Activated naive CD4-positive, alpha-beta T cell treated with anti-CD3 and anti-CD28 coated beads, Interleukin-2, amount 50 U/mL, for 16 hours (primary cell): Measurements from ENCODE around the gene SOD3.

Source experiments
- DNase-seq: peaks from one replicate; pipeline ENCODE4 v3.0.0-alpha.2; 2020

Gene SOD3

DNA sequence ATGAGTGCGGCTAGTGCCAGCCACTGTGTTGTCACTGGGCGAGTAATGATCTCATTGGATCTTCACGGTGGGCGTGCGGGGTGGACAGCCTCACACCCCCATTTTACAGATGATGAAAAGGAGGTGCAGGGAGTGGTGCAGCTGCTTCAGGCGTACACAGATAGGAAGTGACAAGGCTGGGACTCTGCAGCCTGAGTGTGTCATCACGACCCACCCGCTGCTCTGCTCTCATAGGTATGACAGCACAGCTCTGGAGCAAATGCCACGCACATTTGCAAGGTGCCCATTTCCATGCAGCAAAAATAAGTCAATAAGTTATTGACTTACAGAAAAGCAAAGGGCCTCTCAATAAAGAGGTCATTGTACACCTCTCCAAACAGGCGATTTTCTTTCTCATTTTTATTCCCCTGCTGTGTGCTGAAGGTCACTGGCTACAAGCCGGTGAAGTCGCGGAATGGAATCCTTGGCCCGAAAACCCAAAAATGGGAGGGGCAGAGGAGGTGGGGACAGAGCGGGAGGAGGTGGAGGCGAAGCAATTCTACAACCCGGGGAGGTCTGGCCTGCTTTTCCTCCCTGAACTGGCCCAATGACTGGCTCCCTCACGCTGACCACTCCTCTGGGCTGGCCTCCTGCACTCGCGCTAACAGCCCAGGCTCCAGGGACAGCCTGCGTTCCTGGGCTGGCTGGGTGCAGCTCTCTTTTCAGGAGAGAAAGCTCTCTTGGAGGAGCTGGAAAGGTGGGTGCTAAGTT, at the start of gene SOD3:
TSS of gene SOD3 (plus strand) at position 658 of the 750 bp plus-strand sequence. CDS start 3,949 bp downstream, outside the sequence.
- DNase-seq = no peak

DNA sequence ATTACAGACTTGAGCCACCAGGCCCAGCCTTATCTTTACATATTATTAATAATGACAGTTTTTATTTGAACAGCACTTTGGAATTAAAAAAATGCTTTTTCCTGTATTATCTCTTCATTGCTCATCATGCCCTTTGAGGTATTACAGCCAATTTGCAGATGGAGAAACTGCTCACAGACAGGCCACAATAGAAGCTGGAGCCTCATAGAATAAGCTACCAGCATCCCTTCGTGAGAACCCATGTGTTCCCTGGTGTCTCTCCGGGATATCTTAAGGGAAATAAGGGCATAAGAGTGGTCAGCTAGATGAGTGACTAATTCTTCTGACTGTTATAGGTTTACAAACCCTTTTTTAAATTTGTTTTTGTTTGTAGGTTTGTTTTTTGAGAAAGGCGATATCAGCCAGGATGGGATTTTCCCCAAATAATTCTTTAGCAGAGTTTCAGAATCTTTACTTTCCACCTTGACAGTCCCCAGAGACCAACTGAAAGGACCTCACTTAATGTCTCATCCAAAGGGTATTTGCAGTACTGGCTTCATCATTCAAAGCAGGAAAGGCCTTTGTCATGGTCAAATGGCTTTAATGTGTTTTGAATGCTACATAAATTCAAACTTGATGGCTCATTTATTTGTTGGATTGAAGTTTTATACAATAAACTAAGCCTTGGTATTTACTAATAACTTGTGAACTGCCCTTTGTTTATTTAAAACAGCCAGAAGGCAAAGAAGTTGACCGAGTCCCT, 48.0 kb upstream of the SOD3 start:
- no peak for DNase-seq

DNA sequence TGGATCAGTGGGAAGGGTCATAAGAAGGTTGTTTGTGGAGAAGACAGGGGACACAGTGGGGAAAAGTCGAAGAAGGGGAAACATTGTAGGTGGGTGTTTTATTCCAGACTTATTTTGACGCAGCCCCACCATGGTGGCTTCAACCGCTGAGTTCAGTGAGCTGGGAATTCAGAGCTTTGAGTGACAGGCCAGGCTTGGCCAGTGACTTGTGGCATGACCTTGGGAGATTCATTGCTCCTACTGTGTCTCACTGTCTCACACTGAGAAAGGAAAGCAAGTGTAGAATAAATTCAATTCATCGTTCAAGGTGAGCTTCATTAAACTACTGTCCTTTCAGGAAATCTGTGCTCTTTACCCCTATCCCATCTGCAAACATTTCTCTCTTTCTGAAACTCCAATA, 47.4 kb upstream of the SOD3 start:
- DNase-seq = no peak

GRCh38 chr4:24748758-24749350, 46.5 kb upstream of the SOD3 start:
- no peak for DNase-seq

DNA sequence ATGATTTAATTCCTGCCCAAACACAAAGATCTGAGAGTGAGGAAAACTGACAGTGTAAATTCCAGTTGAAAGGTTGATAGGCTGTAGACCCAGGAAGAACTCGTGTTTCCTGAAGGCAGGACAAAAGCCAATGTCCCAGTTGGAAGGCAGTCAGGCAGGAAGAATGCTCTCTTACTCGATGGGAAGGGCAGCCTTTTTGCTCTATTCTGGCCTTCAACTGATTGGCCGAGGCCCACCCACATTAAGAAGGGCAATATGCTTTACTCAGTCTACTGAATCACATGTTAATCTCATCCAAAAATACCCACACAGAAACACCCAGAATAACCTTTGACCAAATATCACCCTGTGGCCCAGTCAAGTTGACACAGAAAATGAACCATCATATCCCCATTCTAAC, 45.3 kb upstream of the SOD3 start:
- DNase-seq = no peak

- DNase-seq = no peak
These were observed 43.3 kb upstream of the SOD3 start for GRCh38 chr4:24751926-24752539.

DNA sequence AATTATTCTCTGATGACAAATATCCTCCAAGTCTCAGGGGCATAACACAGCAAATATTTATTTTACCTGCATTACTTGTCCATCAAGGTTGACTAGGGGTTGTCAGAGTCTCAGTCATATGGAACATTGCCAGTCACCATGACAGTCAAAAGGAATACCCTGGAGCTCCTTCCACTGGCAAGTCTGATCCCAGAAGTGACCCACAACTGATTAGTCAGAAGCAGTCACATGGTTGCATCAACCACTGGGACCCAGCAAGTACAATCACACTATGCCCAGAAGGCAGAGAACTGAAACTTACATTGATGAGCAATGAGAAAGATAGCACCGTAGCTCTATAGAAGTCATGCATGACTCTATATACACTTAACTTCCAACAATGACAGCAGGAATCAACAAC, 41.9 kb upstream of the SOD3 start:
- no peak for DNase-seq

GRCh38 chr4:24754571-24754970, 40.8 kb upstream of the SOD3 start:
- DNase-seq = no peak

DNA sequence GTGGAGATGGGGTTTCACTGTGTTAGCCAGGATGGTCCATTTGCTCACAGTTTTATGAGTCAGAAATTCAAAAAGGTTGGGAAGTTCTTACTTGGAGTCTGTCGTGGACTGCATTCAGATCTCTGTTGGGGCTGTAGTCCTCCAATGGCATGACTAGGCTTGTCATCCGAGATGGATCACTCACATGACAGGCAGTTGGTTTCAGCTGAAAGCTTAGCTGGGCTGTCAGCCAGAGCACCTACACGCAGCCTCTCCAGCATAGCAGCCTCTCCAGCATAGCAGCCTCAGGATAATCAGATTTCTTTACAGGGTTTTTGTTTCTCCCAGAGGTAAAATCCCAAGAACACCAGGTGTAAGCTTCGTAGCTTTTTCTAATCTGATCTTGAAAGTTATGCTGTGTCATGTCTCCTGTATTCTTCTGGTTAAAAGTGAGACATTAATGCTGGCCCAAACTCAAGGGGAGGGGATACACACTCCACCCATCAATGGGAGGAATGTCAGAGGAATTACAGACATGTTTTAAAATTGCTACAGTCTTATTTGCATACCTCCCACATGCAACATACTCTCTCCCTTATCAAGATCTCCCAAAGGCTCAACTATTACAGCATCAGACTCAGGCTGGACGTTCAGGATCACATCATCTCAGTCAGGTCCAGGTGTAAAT, 31.6 kb upstream of the SOD3 start:
- DNase-seq = no peak

DNA sequence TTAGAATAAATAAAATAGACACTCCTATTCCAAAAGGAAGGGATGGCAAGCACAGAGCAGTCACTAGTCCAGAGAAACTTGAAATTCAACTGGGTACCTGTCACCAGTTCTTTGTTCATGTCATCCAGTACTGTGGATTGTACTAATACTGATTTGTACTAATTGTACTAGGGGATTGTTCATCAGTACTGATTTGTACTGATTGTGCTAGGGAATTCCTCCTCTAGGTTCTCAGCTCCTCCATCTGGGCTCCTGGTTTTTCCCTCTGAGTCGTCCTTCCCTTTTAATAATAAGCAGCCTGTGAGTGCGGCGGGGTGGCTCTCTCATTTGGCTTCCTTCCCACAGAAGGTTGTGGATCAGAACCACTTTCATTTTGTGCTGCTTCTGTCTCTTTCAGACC, 31.0 kb upstream of the SOD3 start:
- no peak for DNase-seq

DNA sequence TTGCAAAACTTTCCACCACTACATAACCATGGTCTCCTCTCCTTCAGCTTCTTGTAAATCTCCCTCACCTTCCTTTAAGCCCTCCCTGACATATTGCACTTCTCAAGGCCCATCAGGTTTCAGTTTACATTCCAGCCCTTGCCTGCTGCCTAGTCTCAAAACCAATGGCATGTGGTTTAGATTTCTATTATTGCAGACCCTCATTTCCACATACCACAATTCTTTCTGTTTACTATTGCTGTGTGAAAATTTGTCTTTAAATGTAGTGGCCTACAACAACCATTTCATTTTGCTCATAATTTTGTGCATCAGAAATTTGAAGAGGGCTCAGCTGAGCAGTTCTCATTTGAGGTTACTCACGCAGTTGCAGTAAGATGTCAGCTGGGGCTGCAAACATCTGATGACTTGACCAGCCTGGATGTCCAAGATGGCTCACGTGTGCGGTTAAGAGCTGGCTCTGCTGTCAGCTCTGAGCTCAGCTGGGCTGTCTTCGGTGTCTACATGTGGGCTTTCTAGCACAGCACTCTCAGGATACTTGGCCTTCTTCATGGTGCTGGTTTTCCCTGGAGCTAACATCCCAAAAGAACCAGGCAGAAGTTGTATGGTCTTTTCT, 29.9 kb upstream of the SOD3 start:
- no peak for DNase-seq

DNA sequence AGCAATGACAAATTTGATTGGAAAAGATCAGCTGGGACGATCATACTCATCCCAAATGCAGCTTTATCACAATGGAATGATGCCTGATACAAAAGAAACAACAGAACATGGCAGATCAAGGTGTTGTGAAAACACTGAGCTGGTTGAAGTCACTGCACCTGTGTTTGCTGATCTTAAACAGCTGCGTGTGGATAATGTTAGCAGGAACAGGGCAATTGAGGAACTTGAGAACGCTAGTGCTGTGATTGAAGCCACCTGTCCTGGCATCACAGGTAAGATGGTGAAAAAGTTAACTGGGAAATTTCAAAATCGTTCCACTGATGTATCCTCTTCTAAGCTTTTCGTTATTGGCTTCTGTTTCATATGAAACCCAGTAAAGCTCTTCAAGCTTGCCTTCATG, 27.4 kb upstream of the SOD3 start:
- no peak for DNase-seq

GRCh38 chr4:24768604-24769003, 26.8 kb upstream of the SOD3 start:
- DNase-seq = no peak

DNA sequence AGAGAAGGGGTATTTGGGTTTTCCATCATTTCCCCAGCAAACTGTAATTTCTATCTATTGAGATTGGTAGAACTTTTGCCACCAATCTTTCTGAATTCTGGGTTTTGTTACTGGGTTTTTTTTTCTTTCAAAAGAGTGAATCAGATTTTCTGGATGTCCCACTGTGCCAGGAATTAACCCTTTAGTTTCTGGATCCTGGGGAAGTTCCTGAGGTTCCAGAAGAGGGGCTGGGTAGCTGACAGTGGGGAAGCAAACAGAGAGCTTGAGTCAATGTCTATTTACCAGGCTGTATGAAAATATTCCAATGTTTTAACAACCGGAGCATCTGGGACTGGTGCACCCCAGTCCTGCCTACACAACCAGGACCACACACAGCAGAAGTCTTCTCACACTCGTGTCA, 25.8 kb upstream of the SOD3 start:
- no peak for DNase-seq

GRCh38 chr4:24770032-24770584, 25.3 kb upstream of the SOD3 start:
- DNase-seq = no peak

DNA sequence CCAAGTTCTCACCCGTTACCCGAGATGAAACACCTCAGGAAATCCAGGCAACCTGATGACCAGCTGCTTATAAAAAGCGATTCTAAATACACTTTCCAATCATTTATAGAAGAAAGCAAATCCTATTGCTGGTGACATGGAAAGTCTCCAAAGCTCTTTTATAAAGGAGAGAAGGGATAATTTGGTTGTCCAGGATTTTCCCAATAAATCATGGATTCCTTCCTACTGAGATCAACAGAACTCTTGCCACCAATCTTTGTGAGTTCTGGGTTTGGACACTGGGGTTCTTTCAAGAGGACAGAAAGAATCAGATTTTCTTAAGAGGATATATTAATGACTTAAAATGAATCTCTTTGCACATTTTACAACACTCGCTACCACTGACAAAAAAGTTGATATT, 24.7 kb upstream of the SOD3 start:
- no peak for DNase-seq

- DNase-seq = no peak
These were observed 24.1 kb upstream of the SOD3 start for GRCh38 chr4:24771241-24771640.

GRCh38 chr4:24772061-24772705, 23.2 kb upstream of the SOD3 start:
- no peak for DNase-seq

DNA sequence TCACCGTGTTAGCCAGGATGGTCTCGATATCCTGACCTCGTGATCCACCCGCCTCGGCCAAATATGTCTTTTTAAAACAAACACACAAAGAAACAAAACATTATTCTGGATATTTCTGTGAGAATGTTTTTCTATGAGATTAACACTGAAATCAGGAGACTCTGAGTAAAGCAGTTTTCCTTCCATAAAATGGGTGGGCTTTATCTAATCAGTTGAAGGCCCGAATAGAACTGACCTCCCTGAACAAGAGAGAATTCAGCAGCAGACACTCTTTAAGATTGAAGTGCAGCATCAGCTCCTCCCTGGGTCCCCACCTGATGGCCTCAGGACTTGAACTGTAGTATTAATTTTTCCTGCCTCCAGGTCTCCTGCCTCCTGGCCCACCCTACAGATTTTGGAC, 22.4 kb upstream of the SOD3 start:
- DNase-seq = no peak

GRCh38 chr4:24774452-24774851, 20.9 kb upstream of the SOD3 start:
- DNase-seq = no peak

DNA sequence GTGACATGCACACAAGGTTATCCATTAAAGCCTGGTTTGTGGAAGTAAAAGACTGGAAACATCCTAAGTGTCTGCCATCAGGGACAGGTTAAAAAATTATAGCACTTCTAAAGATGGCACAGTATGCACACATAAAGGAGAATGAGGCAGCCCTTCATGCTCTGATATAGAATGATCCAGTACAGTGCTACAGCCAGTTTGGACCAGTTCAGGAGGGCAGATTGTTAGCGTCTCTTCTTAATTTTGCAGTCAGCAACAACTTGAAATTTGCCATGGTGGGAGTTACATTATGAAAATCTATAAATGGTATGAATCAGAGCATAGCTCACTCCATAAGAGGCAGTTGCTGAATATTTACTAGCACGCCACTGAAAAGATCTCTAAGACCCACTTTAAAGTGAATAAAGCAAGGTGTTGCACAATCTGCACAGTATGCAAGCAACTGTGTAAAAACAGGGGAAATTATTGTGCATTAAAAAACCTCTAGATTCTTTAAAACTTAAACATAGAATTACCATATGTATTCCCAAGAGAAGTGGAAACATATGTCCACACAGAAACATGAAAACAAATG, 20.3 kb upstream of the SOD3 start:
- DNase-seq = no peak

- DNase-seq = no peak
These were observed 19.6 kb upstream of the SOD3 start for GRCh38 chr4:24775750-24776149.
